Hepatocyte (in vitro differentiated cells): ENCODE results near the gene BACH1.

Experiments used
- EZH2 ChIP-seq: fragments of 200-600 bp; sonication (generic); IDR thresholded peaks from 2 replicates; pipeline ENCODE4 v1.6.1; 2016; ENCODE audit warnings: antibody characterized with exemption, mild to moderate bottlenecking, borderline replicate concordance
- TF ChIP-seq, protein P1 (sequence below): fragments of 200-600 bp; sonication (generic); IDR thresholded peaks from 2 replicates; pipeline ENCODE4 v1.5.1; 2016; ENCODE audit warnings: antibody characterized with exemption, mild to moderate bottlenecking; ENCODE audit not compliant: poor library complexity

DNA sequence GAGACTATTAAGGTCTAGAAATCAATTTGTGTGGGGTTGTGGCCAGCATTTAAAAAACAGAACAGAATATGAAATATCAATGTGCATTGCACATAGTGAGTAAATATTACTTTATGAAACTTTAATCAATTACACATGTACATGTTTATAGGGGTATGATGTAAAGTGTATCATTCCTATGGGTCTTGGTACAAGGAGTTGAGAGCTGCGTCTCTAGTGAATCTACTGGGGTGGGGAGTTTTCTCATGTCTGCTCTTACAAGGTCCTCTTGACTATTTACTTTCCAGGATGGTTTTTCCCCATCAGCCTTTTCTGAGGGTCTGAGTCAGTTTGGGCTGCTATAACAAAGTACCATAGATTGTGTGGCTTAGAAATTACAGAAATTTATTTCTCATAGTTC, 75.8 kb downstream of the BACH1 start:
- no peak for TF ChIP-seq EZH2
- TF ChIP-seq, protein P1, sequence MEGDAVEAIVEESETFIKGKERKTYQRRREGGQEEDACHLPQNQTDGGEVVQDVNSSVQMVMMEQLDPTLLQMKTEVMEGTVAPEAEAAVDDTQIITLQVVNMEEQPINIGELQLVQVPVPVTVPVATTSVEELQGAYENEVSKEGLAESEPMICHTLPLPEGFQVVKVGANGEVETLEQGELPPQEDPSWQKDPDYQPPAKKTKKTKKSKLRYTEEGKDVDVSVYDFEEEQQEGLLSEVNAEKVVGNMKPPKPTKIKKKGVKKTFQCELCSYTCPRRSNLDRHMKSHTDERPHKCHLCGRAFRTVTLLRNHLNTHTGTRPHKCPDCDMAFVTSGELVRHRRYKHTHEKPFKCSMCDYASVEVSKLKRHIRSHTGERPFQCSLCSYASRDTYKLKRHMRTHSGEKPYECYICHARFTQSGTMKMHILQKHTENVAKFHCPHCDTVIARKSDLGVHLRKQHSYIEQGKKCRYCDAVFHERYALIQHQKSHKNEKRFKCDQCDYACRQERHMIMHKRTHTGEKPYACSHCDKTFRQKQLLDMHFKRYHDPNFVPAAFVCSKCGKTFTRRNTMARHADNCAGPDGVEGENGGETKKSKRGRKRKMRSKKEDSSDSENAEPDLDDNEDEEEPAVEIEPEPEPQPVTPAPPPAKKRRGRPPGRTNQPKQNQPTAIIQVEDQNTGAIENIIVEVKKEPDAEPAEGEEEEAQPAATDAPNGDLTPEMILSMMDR, result no peak
